Stimulated activated CD4-positive, alpha-beta T cell treated with anti-CD3 and anti-CD28 coated beads, Interleukin-4, amount 100 ng/mL, for 1 hour (primary cell): ENCODE measurements around the gene NSG2.
"Not testable (repeated sequence)": the region's sequence is repeated elsewhere in the genome, so short reads cannot be mapped to it uniquely, and the experiment has no call there.

Experiments
- DNase-seq: peaks from one replicate; pipeline ENCODE4 v3.0.0-alpha.2; 2020

Gene NSG2

GRCh38 chr5:174063082-174063756 is 17.7 kb downstream of the NSG2 start:
- DNase-seq, result no peak

DNA sequence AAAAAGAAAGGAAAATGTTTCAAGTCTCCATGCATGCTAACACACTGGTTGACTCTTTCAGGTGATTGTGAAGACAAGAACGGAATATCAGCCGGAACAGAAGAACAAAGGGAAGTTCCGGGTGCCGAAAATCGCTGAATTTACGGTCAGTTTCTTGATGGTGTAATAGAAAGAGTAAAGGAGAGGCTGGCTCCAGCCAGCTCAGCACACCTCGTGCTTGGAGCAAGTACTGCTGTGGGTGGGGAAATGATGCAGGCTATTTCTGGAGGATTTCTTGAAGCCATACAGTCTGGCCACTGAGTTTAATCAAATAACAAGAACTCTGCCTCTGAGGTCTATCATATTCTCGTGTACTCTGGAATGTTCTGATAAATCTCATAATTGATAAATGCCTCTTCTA is 18.7 kb downstream of the NSG2 start:
- DNase-seq, result no peak

DNA sequence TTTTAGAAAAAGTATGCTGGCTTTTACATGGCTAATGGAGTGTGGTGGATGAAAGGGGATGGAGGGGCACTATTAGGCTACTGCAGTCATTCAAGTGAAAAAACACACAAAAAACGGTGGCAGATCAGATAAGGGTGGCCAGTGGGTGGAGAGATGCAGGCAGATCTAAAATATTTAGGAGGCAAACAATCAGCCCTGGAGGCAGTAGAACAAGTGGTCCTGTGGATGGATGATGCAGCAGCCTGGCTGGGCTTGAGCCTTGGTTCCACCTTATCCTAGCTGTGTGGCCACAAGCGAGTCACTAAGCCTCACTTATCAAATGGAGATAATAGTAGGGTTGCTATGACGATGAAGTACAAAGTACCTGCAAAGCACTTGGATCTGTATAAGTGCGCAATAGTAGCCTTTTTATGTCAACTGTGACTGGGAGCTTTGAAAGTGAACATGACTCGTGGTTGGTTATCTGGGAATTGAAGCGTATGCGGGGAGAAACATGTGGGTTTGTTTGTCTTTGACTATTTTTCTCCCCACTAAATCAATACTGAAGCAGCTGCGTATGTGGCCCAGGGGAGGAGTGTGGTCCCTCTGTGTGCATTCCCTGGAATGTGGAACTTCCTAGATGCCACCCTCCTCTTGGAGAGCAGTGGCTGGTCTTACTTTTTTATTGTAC is 20.2 kb downstream of the NSG2 start:
- no peak for DNase-seq

DNA sequence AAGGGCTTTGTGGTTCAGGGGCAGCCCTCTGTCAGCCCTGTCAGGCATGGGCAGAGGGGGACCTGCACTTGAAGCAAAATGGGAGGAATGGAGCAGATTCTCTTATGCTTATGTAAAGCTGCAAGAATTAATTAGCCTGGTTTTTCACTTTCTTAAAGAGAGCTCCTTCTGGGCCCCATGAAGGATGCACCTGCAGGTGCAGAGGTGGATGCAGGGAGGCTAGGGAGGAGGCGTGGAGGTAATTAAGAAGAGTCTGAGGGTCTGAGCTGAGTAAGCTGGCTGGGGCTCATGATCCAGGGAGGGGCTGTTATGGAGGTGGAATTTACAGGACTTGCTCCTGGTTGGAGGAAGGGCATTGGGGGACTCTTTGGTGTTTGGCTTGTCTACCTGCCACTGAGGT is 22.0 kb downstream of the NSG2 start:
- DNase-seq, result no peak

GRCh38 chr5:174071484-174071883 is 26.0 kb downstream of the NSG2 start:
- DNase-seq, result no peak

DNA sequence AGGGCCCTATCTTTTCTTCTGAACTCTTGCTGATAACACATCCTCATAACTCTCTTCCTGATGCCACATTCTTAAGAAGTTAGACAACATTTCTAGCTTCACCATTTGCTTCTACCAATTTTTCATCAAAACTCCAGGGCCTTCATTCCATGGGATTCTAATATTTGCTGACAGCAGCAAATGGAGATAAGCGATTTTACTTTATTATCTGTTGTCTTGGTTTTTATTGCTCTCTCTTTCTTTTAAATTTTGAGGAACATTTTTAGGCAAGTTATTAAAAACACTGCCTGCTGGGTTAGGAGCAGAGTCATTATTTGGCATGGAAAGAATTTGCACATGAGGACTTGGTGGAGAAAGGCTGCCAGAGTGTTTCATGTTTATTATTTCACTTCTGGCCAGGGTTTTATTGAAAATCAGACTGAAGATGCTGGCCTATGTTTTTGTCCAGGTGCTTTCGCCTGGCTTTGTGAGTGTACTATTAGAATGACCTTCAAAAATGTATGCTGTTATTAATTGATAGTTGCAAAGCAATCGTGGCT is 27.7 kb downstream of the NSG2 start:
- DNase-seq, result no peak

- DNase-seq, result no peak
These were observed 28.9 kb downstream of the NSG2 start for GRCh38 chr5:174074369-174074768.

DNA sequence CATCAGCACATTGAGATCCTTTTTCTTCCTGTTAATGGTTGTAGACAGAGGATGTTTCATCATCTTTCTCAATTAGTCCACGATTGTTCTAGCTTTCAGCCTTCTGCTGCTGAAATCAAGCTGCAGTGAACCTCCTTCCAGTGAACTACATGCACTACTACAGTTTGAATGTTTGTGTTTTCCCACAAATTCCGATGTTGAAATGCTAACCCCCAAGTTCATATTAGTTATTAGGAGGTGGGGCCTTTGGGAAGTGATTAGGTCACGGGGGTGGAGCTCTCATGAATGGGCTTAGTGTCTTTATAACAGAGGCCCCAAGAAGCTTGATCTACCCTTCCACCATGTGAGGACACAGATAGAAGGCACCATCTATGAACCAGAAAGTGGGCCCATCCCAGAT is 32.9 kb downstream of the NSG2 start:
- DNase-seq, result no peak

GRCh38 chr5:174082286-174082685 is 36.8 kb downstream of the NSG2 start:
- DNase-seq, result no peak

DNA sequence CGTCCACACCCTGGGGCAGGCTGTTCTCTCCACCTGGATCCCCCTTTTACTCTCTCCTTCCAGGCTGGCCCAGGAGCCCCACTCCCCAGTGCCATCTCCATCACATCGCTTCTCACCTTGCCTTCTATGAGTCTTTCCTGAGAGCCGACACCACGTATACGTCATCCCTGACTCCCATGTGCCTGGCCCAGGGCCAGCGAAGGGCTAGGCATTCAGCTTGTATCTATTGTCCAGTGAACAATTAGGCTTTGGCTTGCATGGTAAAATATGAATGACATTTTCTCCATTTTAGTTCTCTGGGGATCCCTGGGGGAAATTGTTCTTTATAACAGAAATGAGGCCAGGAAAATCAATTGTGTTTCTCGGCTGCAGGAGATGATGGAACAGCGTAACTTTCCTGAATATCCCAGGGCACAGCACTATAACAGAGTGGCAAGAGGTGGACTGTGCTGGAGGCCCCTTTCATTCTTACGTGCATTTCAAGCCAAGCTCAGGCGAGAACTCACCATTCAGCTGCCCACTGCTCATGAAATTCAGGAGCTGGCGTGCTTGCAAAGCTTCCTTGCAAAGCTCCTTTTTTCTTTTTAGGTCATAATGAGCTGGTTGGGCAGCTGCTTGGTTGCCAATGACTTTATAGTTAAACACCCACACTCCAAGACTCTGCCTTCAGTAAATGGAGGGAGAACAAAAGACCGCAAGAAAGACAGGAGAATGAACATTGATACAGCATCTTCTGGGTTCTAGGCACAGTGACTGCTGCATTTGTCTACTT is 37.7 kb downstream of the NSG2 start:
- no peak for DNase-seq

GRCh38 chr5:174084691-174085154 is 39.2 kb downstream of the NSG2 start:
- DNase-seq, result no peak

DNA sequence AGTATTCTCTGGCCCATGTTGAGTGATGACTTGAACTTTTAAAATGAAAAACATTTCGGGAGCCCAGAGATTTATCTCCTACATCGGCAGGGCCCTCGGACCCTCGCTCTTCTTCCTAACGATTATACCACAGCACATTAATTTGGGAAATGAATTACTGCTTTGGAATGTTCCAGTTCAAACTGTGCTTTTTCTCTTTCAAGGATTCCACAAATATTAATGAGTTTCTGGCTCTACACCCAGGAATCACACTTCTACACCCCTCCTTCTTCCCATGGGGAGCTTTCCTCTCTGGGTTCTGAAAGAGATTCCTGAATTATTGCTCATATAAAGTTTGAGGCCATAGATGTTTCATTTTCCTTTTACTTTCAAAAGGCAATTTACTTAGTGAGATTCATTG is 41.2 kb downstream of the NSG2 start:
- DNase-seq, result no peak

GRCh38 chr5:174087783-174088182 is 42.3 kb downstream of the NSG2 start:
- DNase-seq, result no peak

DNA sequence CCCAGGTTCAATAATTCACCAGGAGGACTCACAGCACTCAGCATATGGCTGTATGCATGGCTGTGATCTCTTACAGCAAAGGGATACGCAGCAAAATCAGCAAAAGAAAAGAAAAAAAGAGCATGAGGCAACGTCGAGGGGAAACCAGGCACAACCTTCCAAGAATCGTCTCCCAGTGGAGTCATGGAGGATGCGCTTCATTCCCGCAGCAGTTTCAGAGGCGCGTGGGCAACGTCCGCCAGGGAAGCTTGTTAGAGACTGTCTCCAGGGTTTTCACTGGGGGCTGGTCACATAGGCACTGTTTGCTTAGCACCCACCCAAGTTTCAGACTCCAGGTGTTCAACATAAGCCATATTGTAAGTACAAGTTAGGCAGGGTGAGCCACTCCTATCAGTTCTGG is 44.6 kb downstream of the NSG2 start:
- no peak for DNase-seq

GRCh38 chr5:174093123-174093522 is 47.6 kb downstream of the NSG2 start:
- DNase-seq, result no peak

DNA sequence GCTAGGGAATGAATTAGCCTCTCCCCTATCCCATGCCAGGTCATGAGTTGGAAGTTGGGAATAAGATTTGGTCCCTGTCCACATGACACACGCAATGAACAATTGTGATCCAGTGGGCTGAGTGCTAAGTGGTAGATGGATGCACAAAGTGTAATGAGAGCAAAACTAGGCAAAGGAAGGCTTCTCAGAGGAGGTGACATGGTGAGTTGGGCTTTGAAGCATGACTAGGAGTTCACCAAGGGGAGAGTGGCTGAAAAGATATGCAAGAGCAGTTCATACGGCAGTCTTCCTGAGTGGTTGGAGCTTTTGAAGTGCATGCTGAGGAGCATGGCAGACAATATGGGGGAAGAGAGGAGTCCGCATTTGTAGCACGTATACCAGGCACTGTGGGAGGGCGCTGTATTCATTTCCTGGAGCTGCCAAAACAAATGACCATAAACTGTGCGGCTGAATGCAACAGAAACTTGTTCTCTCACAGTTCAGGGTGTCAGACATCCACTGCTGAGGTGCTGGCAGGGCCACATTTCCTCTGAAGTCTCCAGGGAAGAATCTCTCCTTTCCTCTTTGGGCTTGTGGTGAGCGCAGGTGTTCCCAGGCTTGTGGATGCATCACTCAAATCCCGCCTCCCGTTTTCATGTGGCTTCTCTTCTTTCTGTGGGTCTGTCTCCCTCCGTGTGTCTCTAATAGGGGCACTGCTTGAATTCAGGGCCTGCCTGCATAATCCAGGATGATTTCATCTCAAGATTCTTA is 49.5 kb downstream of the NSG2 start:
- DNase-seq, result no peak

GRCh38 chr5:174096619-174097018 is 51.1 kb downstream of the NSG2 start:
- DNase-seq, result no peak

GRCh38 chr5:174097486-174098185 is 52.1 kb downstream of the NSG2 start:
- DNase-seq, result no peak

DNA sequence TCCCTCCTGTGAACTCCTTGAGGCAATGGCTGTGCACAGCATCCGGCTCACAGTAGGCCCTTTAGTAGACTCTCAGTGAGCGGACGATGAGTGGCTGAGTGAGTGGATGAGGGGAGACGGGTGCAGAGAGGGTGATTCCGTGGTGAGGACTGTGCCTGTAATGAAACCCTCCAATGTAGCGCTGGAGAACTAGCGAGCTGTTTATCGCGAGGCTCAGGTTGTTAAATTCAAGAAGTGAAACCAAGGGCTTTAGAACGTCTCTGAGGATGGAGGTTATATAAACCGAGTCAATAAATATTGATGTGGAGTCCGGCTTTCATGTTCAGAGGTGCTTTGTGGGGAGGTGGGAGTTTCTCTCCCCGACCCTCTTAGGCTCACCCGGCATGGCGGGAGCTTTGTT is 53.2 kb downstream of the NSG2 start:
- DNase-seq, result no peak

DNA sequence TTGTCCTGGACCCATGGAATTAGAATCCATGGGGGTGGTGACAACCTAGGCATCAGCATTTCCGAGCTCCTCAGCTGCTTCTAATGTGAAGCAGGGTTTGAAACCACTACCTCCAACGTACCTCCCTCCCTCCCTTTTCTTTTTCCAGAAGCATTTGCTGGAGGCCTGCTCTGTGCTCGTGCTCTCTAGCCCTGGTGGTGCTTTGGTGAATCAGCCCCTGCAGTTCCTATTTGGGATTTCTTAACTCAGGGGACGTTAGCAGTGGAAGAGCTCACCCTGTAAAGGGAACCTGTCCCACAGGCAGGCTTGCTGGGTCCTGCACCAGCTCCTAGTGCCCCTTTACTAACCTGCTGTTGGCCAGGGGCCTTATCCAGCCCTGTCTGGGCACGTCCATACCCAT is 55.0 kb downstream of the NSG2 start:
- no peak for DNase-seq

DNA sequence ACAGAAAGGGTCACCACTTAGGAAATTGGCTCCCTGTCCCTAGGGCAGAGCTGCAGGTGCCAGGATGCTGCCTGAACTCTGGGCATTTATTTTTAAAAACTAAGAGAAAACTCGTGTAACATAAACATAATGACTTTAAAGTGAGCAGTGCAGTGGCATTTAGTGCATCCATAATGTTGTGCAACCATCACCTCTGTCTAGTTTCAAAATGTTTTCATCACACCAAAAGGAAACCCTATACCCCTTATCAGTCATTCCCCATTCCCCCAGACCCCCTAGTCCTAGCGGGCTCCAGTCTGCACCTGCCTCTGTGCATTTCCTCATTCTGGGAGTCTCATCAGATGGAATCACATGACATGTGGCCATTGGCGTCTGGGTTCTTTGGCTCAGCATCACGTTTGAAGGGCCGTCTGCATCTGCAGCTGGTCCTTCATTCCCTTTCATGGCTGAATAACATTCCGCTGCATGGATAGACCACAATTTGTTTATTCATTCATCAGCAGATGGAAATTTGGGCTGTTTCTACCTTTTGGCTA is 55.8 kb downstream of the NSG2 start:
- no peak for DNase-seq

DNA sequence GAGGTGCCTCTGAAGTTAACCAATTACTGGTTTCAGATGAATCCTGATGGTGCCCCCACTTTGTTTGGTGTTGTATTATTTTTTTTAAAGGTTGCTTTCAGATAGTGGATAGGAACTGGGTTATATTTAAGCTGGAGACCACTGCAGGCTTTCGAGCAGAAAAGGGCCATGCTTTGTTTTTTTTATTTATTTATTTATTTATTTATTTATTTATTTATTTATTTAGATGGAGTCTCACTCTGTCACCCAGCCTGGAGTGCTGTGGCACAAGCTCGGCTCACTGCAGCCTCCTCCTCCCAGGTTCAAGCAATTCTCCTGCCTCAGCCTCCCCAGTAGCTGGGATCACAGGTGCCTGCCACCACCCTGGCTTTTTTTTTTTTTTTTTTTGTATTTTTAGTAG is 57.1 kb downstream of the NSG2 start:
- not testable (repeated sequence) for DNase-seq
